HG03469 (cell line): Measurements from ENCODE around the gene IL7R.
"Not testable (repeated sequence)": the region's sequence is repeated elsewhere in the genome, so short reads cannot be mapped to it uniquely, and the experiment has no call there.

Experiments
- ATAC-seq: cut with Tn5 transposase; IDR thresholded peaks from one replicate; pipeline ENCODE4 v1.9.1; 2021; ENCODE audit warnings: mild to moderate bottlenecking, moderate library complexity, moderate number of reproducible peaks; ENCODE audit not compliant: unreplicated experiment

The IL7R gene

GRCh38 chr5:35867998-35868397 lies 11.3 kb downstream of the IL7R start:
- ATAC-seq: no peak

GRCh38 chr5:35869685-35870277 lies 13.1 kb downstream of the IL7R start:
- ATAC-seq: no peak

DNA sequence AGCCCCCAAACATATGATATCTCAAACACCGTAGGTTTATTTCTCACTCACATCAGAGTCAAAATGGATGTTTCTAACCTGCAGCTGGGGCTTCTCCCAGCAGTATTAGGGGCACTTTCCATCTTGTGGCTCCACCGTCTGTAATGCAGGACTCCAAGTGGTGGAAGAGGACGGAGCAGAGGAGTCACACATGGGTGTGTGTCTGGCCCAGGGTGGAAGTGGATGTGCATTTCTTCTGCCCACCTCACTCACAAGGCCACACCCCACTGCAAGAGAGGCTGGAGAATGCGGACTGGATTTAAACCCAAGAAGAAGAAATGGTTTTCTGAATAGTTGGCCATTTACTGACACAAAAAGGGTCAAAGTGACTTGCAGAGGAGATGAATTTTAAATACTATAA lies 13.9 kb downstream of the IL7R start:
- ATAC-seq: no peak

GRCh38 chr5:35876454-35876853 lies 19.8 kb downstream of the IL7R start:
- ATAC-seq: no peak

DNA sequence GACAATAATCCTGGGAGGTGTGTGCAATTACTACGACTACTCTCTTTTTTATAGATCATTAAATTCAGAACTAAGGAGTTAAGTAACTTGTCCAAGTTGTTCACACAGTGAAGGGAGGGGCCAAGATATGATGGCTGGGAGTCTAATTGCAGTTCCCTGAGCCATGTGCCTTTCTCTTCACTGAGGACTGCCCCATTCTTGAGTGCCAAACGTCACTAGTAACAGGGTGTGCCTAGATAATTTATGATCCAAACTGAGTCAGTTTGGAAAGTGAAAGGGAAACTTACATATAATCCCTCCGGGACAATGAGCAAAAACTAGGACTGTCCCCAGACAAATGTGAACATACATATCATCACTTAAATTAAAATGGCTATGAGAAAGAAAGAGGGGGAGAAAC lies 20.2 kb downstream of the IL7R start:
- no peak for ATAC-seq

GRCh38 chr5:35877655-35878054 lies 21.0 kb downstream of the IL7R start:
- ATAC-seq: no peak

GRCh38 chr5:35878079-35878478 lies 21.4 kb downstream of the IL7R start:
- no peak for ATAC-seq

DNA sequence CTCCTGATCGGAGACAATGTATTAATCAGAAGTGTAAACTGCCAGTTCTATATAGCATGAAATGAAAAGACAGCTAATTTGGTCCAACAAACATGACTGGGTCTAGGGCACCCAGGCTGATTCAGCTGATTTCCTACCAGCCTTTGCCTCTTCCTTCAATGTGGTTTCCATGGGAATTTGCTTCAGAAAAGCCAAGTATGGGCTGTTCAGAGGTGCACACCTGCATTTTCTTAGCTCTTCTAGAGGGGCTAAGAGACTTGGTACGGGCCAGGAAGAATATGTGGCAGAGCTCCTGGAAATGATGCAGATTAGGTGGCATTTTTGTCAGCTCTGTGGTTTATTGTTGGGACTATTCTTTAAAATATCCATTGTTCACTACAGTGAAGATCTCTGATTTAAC lies 22.4 kb downstream of the IL7R start:
- no peak for ATAC-seq

DNA sequence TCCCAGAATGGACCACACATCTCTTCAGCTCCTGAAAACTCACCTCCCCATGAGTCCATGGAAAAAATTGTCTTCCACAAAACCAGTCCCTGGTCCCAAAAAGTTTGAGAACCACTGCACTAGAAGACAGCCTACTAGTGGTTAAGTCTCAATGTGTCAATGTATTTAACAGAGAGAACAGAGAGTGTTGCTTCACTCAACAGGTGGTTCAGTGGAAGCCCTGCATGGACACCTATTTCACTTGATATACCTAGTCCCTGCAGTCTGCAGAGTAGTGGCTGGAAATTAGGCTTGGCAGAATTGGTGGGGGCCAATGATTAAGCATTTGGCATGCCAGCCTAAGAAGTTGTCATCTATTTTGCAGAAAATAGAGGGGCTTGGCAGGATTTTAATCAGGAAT lies 23.0 kb downstream of the IL7R start:
- no peak for ATAC-seq

- no peak for ATAC-seq
These were observed 23.5 kb downstream of the IL7R start for GRCh38 chr5:35880156-35880555.

- ATAC-seq: no peak
These were observed 25.1 kb downstream of the IL7R start for GRCh38 chr5:35881758-35882157.

DNA sequence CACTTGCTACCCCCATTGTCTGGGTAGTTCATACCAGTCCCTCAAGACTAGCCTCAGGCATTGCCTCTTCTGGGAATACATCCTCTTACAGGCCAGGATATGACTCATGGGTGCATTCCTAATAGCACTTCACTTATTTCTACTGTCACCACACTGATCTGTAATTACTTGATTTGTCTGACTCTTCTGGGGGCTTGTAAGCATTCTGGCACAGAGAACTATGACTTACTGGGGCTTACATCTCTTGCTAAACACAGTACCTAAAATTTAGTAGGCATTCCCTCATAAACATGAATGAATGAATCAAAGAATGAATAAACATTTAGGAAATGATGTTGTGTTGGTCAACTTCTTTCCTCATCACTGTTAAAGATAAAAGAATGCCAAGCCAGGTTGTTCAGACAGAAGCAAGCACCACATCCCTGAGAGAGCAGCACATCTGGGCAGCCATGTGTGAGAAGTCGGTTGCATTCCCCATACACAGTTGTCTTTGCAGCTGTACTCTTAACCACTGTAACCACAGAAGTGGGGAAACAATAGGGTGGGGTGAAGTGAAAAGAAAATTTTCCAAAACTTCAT lies 27.6 kb downstream of the IL7R start:
- ATAC-seq: peak; percentile 61

DNA sequence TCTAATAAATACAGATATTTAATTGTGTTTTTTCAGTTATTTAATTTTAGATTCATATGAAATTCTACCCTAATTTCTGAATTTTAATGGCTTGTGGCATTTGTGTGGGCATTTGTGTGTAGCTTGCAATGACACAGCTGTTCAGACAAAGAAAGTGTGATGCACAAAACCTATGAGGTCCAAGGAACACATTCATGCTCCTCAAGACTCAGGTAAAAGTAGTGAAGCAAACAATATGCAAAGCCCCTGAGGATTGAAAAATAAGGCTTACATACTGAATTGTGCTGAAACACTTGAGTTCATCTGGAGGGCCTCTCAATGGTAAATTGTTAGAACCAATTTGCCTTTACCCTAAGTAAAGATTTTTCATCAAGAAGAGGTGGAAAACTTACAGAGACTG lies 28.1 kb downstream of the IL7R start:
- no peak for ATAC-seq

- ATAC-seq: no peak
These were observed 29.7 kb downstream of the IL7R start for GRCh38 chr5:35886381-35886780.

DNA sequence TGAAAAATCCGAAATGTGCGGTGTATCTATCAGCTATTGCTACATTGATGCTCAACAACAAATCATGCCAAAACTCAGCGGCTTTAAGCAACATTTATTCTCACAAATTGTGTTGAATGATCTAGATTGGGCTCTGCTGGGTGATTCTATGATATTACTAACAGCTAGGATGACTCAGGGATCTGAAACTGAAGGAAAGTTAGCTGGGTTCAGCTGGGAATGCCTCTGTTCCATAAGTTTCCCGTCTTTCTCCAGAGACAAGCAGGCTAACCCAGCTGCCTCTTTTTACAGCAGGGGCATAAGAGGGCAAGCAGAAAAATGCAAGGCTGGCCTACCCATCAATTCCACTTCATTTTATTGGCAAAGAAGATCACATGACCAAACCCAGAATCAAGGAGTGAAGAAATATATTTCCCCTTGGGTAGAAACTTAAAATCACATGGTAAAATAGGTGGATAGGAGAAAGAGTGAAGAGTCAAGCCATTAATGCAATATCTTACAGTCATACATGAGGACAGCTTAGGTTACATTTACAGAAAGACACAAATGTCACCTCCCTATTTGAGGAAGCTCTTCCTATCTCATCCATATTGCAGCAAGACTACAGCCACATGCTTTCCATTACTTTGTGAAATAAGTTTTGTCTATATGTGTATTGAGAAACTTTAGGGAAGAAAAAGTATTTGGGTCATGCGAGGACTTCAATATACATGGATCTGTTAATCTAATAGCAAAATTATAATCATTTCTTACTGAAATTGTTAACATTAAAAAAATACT lies 30.8 kb downstream of the IL7R start:
- ATAC-seq: no peak

DNA sequence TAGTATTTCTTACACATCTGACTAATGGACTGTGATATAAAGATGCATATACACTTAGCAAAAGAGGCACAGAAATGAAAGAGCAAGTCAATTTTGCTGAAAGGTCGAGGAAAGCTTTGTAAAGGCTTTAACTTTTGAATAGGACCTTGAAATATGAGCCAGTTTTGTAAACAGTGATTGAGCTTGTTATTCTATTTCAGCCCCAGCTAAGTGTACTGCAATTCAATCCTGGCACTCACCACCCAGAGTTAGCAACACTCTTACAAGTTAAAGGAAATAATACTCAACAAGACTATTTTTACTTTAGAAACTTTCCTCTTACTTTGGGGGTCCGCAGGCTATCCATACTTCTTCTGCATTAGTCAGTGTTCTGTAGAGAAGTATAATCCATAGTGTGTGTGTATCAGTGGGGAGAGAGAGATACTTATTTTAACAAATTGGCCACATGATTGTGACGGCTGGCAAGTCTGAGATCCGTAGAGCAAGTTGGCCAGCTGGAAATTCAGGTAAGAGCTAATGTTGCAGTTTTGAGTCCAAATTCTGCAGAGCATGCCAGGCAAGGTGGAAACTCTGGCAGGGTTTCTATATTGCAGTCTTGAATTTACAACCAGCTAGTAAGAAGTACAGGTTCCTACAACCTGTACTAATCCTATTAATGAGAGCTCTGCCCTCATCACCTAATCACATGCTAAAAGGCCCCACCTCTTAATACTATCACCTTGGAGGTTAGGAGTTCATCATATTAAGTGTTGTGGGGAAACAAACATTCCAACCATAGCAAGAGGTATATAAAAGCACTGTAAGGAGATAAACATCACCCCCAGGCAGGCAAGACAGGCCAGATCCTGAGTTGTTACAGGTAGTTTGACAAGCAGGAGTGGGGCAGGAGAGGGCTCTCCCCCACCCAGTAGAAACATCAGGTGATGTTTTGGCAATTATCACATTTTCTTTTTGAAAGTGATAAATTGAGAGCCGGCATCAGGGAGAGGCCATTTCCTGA lies 33.6 kb downstream of the IL7R start:
- no peak for ATAC-seq

- ATAC-seq: not testable (repeated sequence)
These were observed 36.1 kb downstream of the IL7R start for GRCh38 chr5:35892799-35893198.

GRCh38 chr5:35894131-35894530 lies 37.4 kb downstream of the IL7R start:
- no peak for ATAC-seq

DNA sequence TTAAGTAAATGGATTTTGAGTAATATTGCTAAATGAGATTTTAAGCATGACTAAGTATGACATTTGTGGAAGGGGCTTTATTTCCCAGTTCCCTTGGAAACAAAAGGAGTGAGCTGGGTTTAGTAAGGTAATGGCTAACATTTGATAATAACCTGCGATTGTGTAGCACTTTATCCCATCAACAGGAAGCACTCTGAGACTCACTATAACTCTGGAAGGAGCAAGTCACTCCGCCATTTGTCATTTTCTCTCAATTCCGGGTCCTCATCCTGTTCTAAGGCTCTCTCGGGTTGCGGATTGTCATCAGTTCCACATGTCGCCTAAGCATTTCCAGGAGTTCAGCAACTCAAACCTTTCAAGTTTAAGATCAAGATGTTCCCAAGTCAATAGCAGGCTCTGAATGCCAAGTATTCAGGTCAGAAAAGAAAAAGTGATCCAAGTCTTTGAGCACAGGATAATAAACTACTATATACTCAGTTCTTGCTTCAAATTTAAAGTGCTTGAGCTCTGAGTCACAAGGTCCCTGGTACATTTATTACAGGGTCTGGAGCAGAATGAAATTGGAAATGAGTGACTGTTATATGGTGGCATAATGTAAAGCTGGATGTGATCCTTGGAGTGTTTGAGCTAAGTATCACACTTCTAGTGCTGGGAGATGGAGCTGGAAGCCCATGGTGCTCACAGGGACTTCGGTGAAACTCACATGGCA lies 42.4 kb downstream of the IL7R start:
- ATAC-seq: no peak

DNA sequence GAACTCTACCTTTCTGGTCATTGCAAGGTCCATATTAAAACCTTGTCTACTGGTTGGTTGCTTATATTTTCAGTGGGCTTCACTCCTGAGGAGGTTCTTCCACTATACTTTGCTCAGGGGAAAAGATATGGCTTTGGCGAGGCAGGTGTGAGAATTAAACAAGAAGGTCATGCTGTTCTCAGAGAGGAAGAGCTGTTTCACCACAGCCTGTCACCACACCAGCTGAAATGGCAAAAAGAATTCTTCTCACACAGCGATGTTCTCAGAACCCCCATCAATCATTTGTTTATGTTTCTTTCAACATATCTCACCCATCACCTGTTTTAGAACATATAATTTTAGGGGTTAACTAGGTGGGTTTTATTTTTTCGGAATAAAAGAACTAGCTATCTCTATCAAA lies 43.1 kb downstream of the IL7R start:
- no peak for ATAC-seq
